22Rv1 (cell line): Measurements from ENCODE around the gene ABTB2.

ENCODE experiments used
- H3K27ac ChIP-seq: fragments of 450-650 bp; 2 replicates; pipeline ENCODE4 v1.5.1; 2017
- CTCF ChIP-seq: fragments of 450-650 bp; IDR thresholded peaks from 2 replicates; pipeline ENCODE4 v1.5.1; 2017; ENCODE audit warnings: mild to moderate bottlenecking
- ZFX ChIP-seq: fragments of 450-650 bp; IDR thresholded peaks from 2 replicates; pipeline ENCODE4 v1.6.1; 2017; ENCODE audit warnings: antibody characterized with exemption, borderline replicate concordance

Gene ABTB2

GRCh38 chr11:34335801-34336200, 22.0 kb downstream of the ABTB2 start:
- no peak for TF ChIP-seq ZFX
- no peak overlapping the region for H3K27ac ChIP-seq

GRCh38 chr11:34335331-34335730, 22.5 kb downstream of the ABTB2 start:
- H3K27ac ChIP-seq: no peak overlapping the region
- TF ChIP-seq CTCF: no peak
- no peak for TF ChIP-seq ZFX

GRCh38 chr11:34333787-34334186, 24.0 kb downstream of the ABTB2 start:
- H3K27ac ChIP-seq: no peak overlapping the region

GRCh38 chr11:34332524-34332923, 25.3 kb downstream of the ABTB2 start:
- H3K27ac ChIP-seq: no peak overlapping the region

More at GRCh38 chr11:34333787-34334186, 24.0 kb downstream of the ABTB2 start:
- TF ChIP-seq CTCF (no peak), ZFX (no peak)

GRCh38 chr11:34331736-34332135, 26.1 kb downstream of the ABTB2 start:
- H3K27ac ChIP-seq: peak overlapping the region; percentile 29
- TF ChIP-seq ZFX (no peak), CTCF (no peak)

More at GRCh38 chr11:34332524-34332923, 25.3 kb downstream of the ABTB2 start:
- no peak for TF ChIP-seq ZFX
- no peak for TF ChIP-seq CTCF

- TF ChIP-seq CTCF: no peak
- no peak for TF ChIP-seq ZFX
- H3K27ac ChIP-seq: peak overlapping the region; percentile 29
These were observed 26.5 kb downstream of the ABTB2 start for GRCh38 chr11:34331329-34331728.

GRCh38 chr11:34330653-34331052, 27.2 kb downstream of the ABTB2 start:
- TF ChIP-seq ZFX (no peak), CTCF (no peak)
- no peak overlapping the region for H3K27ac ChIP-seq

GRCh38 chr11:34329876-34330275, 27.9 kb downstream of the ABTB2 start:
- H3K27ac ChIP-seq: no peak overlapping the region
- no peak for TF ChIP-seq CTCF
- TF ChIP-seq ZFX: no peak
